Measurements from ENCODE around the gene TNP1.

The TNP1 gene

DNA sequence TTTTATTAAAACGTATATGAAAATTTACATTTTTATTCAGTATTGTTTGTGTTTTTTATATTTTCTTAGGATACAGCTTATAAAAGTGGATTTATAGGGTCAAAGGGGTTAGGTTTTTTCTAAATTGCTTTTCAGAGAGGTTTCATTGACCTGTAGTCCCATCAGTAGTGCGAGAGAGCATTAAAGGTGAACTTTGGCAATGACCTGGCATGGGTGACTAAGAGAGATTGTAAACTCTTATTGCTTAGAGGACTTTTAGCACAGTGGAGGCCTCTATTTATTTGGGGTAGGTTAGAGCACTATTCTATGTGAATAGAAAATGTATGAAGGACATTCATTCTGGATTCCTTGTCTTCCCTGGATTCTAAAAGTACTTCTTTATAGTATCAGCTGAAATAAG, 16.0 kb upstream of the TNP1 start:
- no peak for DNase-seq (ENCODE audit: insufficient read length, low spot score)
- TF ChIP-seq CTCF (IDR thresholded peaks at IDR 0.05; ENCODE audit: insufficient read depth, missing control alignments): no peak
- FAIRE-seq: no peak

GRCh38 chr2:216873573-216873972, 13.7 kb upstream of the TNP1 start:
- FAIRE-seq (no peak), DNase-seq (ENCODE audit: insufficient read length, low spot score) (no peak)
- no peak for TF ChIP-seq CTCF (IDR thresholded peaks at IDR 0.05; ENCODE audit: insufficient read depth, missing control alignments)

GRCh38 chr2:216872624-216873023, 12.8 kb upstream of the TNP1 start:
- TF ChIP-seq CTCF (IDR thresholded peaks at IDR 0.05; ENCODE audit: insufficient read depth, missing control alignments): no peak
- FAIRE-seq (no peak), DNase-seq (ENCODE audit: insufficient read length, low spot score) (no peak)

DNA sequence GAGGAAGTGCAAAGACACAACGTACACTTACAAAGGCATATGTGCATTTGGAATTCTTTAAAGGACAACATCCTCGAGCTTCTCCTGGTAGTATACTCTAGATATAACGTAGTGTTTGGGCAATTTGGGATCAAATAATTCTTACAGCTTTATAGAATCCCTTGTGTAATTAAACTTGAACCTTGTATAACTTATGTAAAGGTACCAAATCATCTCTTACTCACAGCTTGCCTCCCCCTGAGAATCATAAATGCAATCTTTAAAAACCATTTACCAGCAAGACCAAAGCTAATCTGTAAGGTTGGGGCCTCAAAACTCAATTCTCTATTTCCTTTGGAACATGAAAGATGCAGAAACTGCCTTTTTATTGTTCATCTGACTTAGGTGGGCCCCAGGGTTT, 12.2 kb upstream of the TNP1 start:
- FAIRE-seq (no peak), DNase-seq (ENCODE audit: insufficient read length, low spot score) (no peak)
- no peak for TF ChIP-seq CTCF (IDR thresholded peaks at IDR 0.05; ENCODE audit: insufficient read depth, missing control alignments)

DNA sequence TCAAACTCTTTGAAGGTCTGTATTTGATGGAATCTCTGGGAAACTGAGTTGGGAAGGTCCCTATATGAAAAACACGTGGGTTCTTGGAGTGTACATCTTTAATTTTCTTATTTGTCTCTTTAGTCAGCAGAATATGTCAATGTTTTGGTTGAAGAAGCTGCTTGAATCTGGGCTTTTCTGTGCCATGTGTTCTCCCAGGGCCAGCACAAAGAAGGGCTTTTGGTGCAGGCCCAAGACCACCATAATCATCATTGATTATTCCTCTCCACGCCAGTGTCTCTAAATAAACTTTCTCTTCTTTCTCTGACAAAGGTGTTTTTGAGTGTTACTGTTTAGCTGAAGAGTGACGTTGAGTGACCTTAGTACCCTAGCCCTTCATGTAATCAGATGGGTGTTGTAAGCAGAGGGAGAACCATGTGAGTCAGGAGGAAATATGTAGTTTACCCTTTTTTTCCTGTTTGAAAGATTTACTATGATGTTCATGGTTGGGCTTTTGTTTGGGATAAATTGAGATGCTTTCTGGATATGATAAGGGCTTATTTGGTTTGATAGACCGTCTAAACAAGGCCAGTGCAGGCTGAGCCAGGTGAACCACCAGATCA, 11.6 kb upstream of the TNP1 start:
- FAIRE-seq (no peak), DNase-seq (ENCODE audit: insufficient read length, low spot score) (no peak)
- no peak for TF ChIP-seq CTCF (IDR thresholded peaks at IDR 0.05; ENCODE audit: insufficient read depth, missing control alignments)

- TF ChIP-seq CTCF (IDR thresholded peaks at IDR 0.05; ENCODE audit: insufficient read depth, missing control alignments): no peak
- no peak for DNase-seq (ENCODE audit: insufficient read length, low spot score)
- FAIRE-seq: no peak
Observed at GRCh38 chr2:216870508-216871332, 10.9 kb upstream of the TNP1 start.

GRCh38 chr2:216866515-216867095, 6.7 kb upstream of the TNP1 start:
- no peak for FAIRE-seq
- no peak for DNase-seq (ENCODE audit: insufficient read length, low spot score)

More at GRCh38 chr2:216866515-216867095, 6.7 kb upstream of the TNP1 start:
- TF ChIP-seq CTCF (IDR thresholded peaks at IDR 0.05; ENCODE audit: insufficient read depth, missing control alignments): no peak

All from D721Med (cell line).